ENCODE results near the gene ZNF627.
A peak's percentile ranks its signal among the peaks of the same experiment; 100 is the strongest.
"Not testable (repeated sequence)": the region's sequence is repeated elsewhere in the genome, so short reads cannot be mapped to it uniquely, and the experiment has no call there.

ZNF627 gene

GRCh38 chr19:11578258-11579142 is 18.8 kb upstream of the ZNF627 start:
- H3K36me3 ChIP-seq (ENCODE audit: control insufficient read depth, insufficient read depth, low read length), result no peaks in the 10 kb centered on the region
- H3K4me1 ChIP-seq (ENCODE audit: control insufficient read depth, insufficient read depth, low read length), result peaks cover 17% of the 10 kb centered on the region
- H3K27me3 ChIP-seq (ENCODE audit: control insufficient read depth, insufficient read depth, low read length), result peaks cover 3% of the 10 kb centered on the region
- H3K9ac ChIP-seq (ENCODE audit: low read length), result peak overlapping the region; percentile 54
- peak overlapping the region; percentile 36 for H3K4me3 ChIP-seq (ENCODE audit: low read length)
- no peaks in the 10 kb centered on the region for H3K9me3 ChIP-seq (ENCODE audit: control insufficient read depth, low read length)

- Histone ChIP-seq H3K9ac (ENCODE audit: low read length) (no peak overlapping the region), H3K9me3 (ENCODE audit: control insufficient read depth, low read length) (no peaks in the 10 kb centered on the region), H3K4me3 (ENCODE audit: low read length) (no peak overlapping the region), H3K4me1 (ENCODE audit: control insufficient read depth, insufficient read depth, low read length) (peaks cover 17% of the 10 kb centered on the region), H3K27me3 (ENCODE audit: control insufficient read depth, insufficient read depth, low read length) (peaks cover 3% of the 10 kb centered on the region), H3K36me3 (ENCODE audit: control insufficient read depth, insufficient read depth, low read length) (no peaks in the 10 kb centered on the region)
These were observed 17.2 kb upstream of the ZNF627 start for GRCh38 chr19:11580116-11580515.

GRCh38 chr19:11581740-11582139 is 15.5 kb upstream of the ZNF627 start:
- peaks cover 17% of the 10 kb centered on the region for H3K4me1 ChIP-seq (ENCODE audit: control insufficient read depth, insufficient read depth, low read length)
- peaks cover 3% of the 10 kb centered on the region for H3K27me3 ChIP-seq (ENCODE audit: control insufficient read depth, insufficient read depth, low read length)
- peak overlapping the region; percentile 61 for H3K9ac ChIP-seq (ENCODE audit: low read length)
- no peaks in the 10 kb centered on the region for H3K9me3 ChIP-seq (ENCODE audit: control insufficient read depth, low read length)
- H3K4me3 ChIP-seq (ENCODE audit: low read length), result no peak overlapping the region
- H3K36me3 ChIP-seq (ENCODE audit: control insufficient read depth, insufficient read depth, low read length), result no peaks in the 10 kb centered on the region

- H3K36me3 ChIP-seq (ENCODE audit: control insufficient read depth, insufficient read depth, low read length), result no peaks in the 10 kb centered on the region
- peaks cover 12% of the 10 kb centered on the region for H3K4me1 ChIP-seq (ENCODE audit: control insufficient read depth, insufficient read depth, low read length)
- H3K27me3 ChIP-seq (ENCODE audit: control insufficient read depth, insufficient read depth, low read length), result no peaks in the 10 kb centered on the region
These were observed 11.0 kb upstream of the ZNF627 start for GRCh38 chr19:11586331-11586730.

GRCh38 chr19:11587302-11587974 is 9.8 kb upstream of the ZNF627 start:
- Histone ChIP-seq H3K9ac (ENCODE audit: low read length) (peak overlapping the region; percentile 26), H3K4me1 (ENCODE audit: control insufficient read depth, insufficient read depth, low read length) (peaks cover 6% of the 10 kb centered on the region), H3K36me3 (ENCODE audit: control insufficient read depth, insufficient read depth, low read length) (no peaks in the 10 kb centered on the region), H3K4me3 (ENCODE audit: low read length) (no peak overlapping the region), H3K9me3 (ENCODE audit: control insufficient read depth, low read length) (no peaks in the 10 kb centered on the region), H3K27me3 (ENCODE audit: control insufficient read depth, insufficient read depth, low read length) (no peaks in the 10 kb centered on the region)

More at GRCh38 chr19:11586331-11586730, 11.0 kb upstream of the ZNF627 start:
- Histone ChIP-seq H3K9me3 (ENCODE audit: control insufficient read depth, low read length) (no peaks in the 10 kb centered on the region), H3K4me3 (ENCODE audit: low read length) (no peak overlapping the region), H3K9ac (ENCODE audit: low read length) (no peak overlapping the region)

- Histone ChIP-seq H3K27me3 (ENCODE audit: control insufficient read depth, insufficient read depth, low read length) (no peaks in the 10 kb centered on the region), H3K4me1 (ENCODE audit: control insufficient read depth, insufficient read depth, low read length) (peaks cover 6% of the 10 kb centered on the region), H3K9me3 (ENCODE audit: control insufficient read depth, low read length) (no peaks in the 10 kb centered on the region), H3K4me3 (ENCODE audit: low read length) (no peak overlapping the region), H3K9ac (ENCODE audit: low read length) (peak overlapping the region; percentile 26), H3K36me3 (ENCODE audit: control insufficient read depth, insufficient read depth, low read length) (no peaks in the 10 kb centered on the region)
These were observed 9.2 kb upstream of the ZNF627 start for GRCh38 chr19:11587975-11588631.

GRCh38 chr19:11594084-11594483 is 3.2 kb upstream of the ZNF627 start:
- H3K9me3 ChIP-seq (ENCODE audit: control insufficient read depth, low read length), result no peaks in the 10 kb centered on the region
- H3K4me3 ChIP-seq (ENCODE audit: low read length), result no peak overlapping the region
- no peaks in the 10 kb centered on the region for H3K36me3 ChIP-seq (ENCODE audit: control insufficient read depth, insufficient read depth, low read length)
- H3K4me1 ChIP-seq (ENCODE audit: control insufficient read depth, insufficient read depth, low read length), result peaks cover 3% of the 10 kb centered on the region
- no peaks in the 10 kb centered on the region for H3K27me3 ChIP-seq (ENCODE audit: control insufficient read depth, insufficient read depth, low read length)
- H3K9ac ChIP-seq (ENCODE audit: low read length), result no peak overlapping the region

GRCh38 chr19:11596156-11596555 is 1.1 kb upstream of the ZNF627 start:
- no peak overlapping the region for H3K4me3 ChIP-seq (ENCODE audit: low read length)
- no peaks in the 10 kb centered on the region for H3K36me3 ChIP-seq (ENCODE audit: control insufficient read depth, insufficient read depth, low read length)
- no peak overlapping the region for H3K9ac ChIP-seq (ENCODE audit: low read length)
- no peaks in the 10 kb centered on the region for H3K9me3 ChIP-seq (ENCODE audit: control insufficient read depth, low read length)
- H3K27me3 ChIP-seq (ENCODE audit: control insufficient read depth, insufficient read depth, low read length), result no peaks in the 10 kb centered on the region
- H3K4me1 ChIP-seq (ENCODE audit: control insufficient read depth, insufficient read depth, low read length), result peaks cover 3% of the 10 kb centered on the region

GRCh38 chr19:11598103-11598483 is 810 bp downstream of the ZNF627 start:
- Histone ChIP-seq H3K9ac (ENCODE audit: low read length) (peak overlapping the region; percentile 94), H3K36me3 (ENCODE audit: control insufficient read depth, insufficient read depth, low read length) (no peaks in the 10 kb centered on the region), H3K9me3 (ENCODE audit: control insufficient read depth, low read length) (no peaks in the 10 kb centered on the region), H3K4me1 (ENCODE audit: control insufficient read depth, insufficient read depth, low read length) (peaks cover 3% of the 10 kb centered on the region), H3K4me3 (ENCODE audit: low read length) (peak overlapping the region; percentile 54), H3K27me3 (ENCODE audit: control insufficient read depth, insufficient read depth, low read length) (no peaks in the 10 kb centered on the region)

- H3K36me3 ChIP-seq (ENCODE audit: control insufficient read depth, insufficient read depth, low read length), result no peaks in the 10 kb centered on the region
- no peak overlapping the region for H3K9ac ChIP-seq (ENCODE audit: low read length)
- H3K27me3 ChIP-seq (ENCODE audit: control insufficient read depth, insufficient read depth, low read length), result no peaks in the 10 kb centered on the region
- peaks cover 3% of the 10 kb centered on the region for H3K4me1 ChIP-seq (ENCODE audit: control insufficient read depth, insufficient read depth, low read length)
- no peak overlapping the region for H3K4me3 ChIP-seq (ENCODE audit: low read length)
- no peaks in the 10 kb centered on the region for H3K9me3 ChIP-seq (ENCODE audit: control insufficient read depth, low read length)
These were observed 1.5 kb downstream of the ZNF627 start for GRCh38 chr19:11598746-11599145.

- not testable (repeated sequence) for H3K9me3 ChIP-seq (ENCODE audit: control insufficient read depth, low read length); H3K9ac ChIP-seq (ENCODE audit: low read length); H3K27me3 ChIP-seq (ENCODE audit: control insufficient read depth, insufficient read depth, low read length); H3K36me3 ChIP-seq (ENCODE audit: control insufficient read depth, insufficient read depth, low read length); H3K4me3 ChIP-seq (ENCODE audit: low read length); H3K4me1 ChIP-seq (ENCODE audit: control insufficient read depth, insufficient read depth, low read length)
These were observed 2.4 kb downstream of the ZNF627 start for GRCh38 chr19:11599704-11600103.

GRCh38 chr19:11606484-11606883 is 9.2 kb downstream of the ZNF627 start:
- no peaks in the 10 kb centered on the region for H3K9me3 ChIP-seq (ENCODE audit: control insufficient read depth, low read length)
- H3K36me3 ChIP-seq (ENCODE audit: control insufficient read depth, insufficient read depth, low read length), result no peaks in the 10 kb centered on the region
- H3K9ac ChIP-seq (ENCODE audit: low read length), result no peak overlapping the region

More at GRCh38 chr19:11606484-11606883, 9.2 kb downstream of the ZNF627 start:
- no peaks in the 10 kb centered on the region for H3K27me3 ChIP-seq (ENCODE audit: control insufficient read depth, insufficient read depth, low read length)
- H3K4me3 ChIP-seq (ENCODE audit: low read length), result no peak overlapping the region
- no peaks in the 10 kb centered on the region for H3K4me1 ChIP-seq (ENCODE audit: control insufficient read depth, insufficient read depth, low read length)

Measured in mucosa of stomach (tissue), 1 donor.